Activated CD4-positive, alpha-beta T cell treated with anti-CD3 and anti-CD28 coated beads, Interleukin-2, Interleukin-6, amounts not matched to agents 100 ng/mL and 50 ng/mL, durations not matched to agents 16 hours and 8 hours (primary cell): ENCODE results near the gene NSL1.

Experiments
- DNase-seq: peaks from one replicate; pipeline ENCODE4 v3.0.0-alpha.2; 2020

Gene NSL1

DNA sequence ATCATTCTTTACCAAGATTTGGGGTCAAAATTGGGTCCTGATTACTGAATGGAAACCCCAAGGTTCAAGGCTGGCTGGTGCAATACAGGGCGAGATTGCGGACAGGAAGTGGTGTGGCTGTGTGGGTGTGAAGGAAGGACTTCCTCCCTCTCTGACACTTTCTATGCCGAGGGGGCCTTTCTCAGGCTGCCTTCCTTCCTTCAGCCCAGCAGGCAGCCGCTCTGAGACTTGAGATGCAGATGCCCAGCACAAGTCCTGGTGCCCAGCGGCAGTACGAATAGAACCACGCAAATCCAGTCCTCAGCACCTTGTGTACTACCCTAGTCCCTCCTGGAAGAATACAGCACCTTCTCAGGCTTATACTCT lies 108.2 kb downstream of the NSL1 start:
- peak; percentile 92 for DNase-seq

DNA sequence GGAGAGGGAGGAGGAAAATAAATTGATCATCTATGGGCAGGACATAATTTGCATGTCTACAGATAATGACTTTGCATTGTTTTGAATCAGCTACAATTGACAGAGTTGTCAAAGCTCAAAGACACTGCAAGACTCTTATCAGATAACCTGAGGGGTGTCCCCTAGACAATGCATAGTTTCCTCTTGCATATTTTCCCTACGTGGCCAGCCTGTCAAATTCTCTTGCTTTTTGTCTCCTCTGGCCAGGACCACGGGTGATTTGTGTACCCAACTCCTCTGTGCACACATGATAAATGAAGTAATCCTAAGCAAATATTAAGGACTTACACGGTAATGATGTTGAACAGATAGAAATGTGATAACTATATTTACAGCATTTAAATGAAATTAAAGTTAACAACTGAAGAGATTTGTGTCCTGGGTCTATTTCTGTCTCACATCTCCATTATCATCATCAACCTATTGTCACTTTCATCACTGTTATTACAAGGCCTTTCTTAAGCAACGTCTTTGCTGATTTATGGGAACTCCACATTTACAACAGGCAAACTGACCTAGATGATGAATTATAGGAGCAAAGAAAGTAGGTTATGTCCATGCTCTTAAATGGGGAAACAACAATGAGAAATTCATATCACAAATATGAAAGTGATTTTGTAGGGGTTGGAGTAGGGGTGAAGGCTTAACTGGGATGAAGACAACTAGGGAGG lies 110.7 kb downstream of the NSL1 start:
- DNase-seq: no peak

GRCh38 chr1:212678456-212679410 lies 112.8 kb downstream of the NSL1 start:
- DNase-seq: peak; percentile 89

GRCh38 chr1:212677573-212677972 lies 114.0 kb downstream of the NSL1 start:
- DNase-seq: no peak

DNA sequence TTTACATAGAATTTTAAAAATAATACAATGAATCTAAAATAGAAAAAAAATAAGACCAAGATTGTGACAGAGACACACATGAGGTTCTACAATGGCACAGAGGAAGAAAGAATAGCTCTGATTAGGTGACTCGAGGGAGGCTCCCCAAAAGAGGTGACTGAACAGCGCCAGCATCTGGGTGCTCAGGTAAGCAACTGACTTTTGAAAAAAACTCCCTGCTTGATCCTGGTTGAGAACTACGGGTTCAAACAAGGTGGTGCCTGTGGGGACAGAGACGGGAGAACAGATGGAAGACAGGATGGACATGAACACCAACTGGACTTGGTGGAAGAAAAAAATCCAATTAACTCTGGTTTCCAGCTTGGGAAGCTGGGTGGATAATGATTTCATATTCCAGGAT lies 114.4 kb downstream of the NSL1 start:
- DNase-seq: no peak
